ENCODE results near the gene CAD. TPM values are rescaled to one million over a fixed set of nuclear protein-coding genes. Genes with fewer than 3 reads are reported as not detected.
A peak's percentile ranks its signal among the peaks of the same experiment; 100 is the strongest.

The CAD gene
- total and polyA plus RNA-seq, 9 of the 15 experiments (the other 6 are each of a cell fraction or from before 2014, with no cell fraction given): 7.5 to 126 (median 33.7) TPM

DNA sequence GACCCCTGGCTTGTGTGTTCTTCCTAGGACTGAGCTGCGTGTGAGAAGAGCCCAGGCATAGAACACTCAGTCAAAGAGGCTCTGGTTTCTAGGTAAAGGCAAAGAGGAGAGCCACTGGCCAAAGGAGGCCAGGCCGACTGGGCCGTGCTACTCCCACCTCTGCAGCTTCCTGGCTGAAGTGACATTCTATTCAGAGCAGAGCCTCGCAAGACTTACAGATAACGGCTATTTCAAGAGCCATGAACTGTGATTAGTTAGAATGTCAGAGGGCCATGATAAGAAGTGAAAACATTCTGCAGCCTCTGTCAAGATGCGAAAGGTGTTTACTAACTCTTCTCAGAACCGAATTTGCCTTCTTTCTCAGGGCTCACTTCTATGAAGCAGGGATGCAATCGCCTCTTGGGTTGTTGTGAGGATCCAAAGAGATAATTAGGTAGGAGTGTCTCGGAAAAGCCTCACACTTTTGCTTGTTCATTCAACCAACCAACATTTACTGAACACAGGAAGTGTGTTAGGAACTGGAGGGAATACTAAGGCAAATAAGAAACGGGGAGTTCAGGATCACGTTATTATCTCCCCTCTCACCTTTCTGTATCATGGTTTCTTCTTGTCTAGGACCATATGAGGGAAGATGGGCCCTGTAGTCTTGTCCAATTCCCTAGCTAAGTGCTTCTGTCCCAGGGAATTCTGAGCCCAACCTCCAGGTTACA, 54.6 kb downstream of the CAD start (continued):
- no peak for TF ChIP-seq IFI16 (CRISPR knock-in tag; IDR thresholded peaks at IDR 0.05)
- TF ChIP-seq, protein P1, sequence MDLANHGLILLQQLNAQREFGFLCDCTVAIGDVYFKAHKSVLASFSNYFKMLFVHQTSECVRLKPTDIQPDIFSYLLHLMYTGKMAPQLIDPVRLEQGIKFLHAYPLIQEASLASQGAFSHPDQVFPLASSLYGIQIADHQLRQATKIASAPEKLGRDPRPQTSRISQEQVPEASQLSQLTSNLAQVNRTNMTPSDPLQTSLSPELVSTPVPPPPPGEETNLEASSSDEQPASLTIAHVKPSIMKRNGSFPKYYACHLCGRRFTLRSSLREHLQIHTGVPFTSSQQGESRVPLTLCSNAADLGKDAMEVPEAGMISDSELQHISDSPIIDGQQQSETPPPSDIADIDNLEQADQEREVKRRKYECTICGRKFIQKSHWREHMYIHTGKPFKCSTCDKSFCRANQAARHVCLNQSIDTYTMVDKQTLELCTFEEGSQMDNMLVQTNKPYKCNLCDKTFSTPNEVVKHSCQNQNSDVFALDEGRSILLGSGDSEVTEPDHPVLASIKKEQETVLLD (IDR thresholded peaks at IDR 0.05): no peak
- TF ChIP-seq MAZ (CRISPR knock-in tag; conservative IDR thresholded peaks at IDR 0.05 in 1 of 2, IDR thresholded peaks at IDR 0.05 in 1 of 2): no peak
- TF ChIP-seq TAF9B (IDR thresholded peaks at IDR 0.05; ENCODE audit: partially characterized antibody): no peak
- TF ChIP-seq MTA3 (IDR thresholded peaks at IDR 0.05; ENCODE audit: borderline replicate concordance): peak; percentile 41; the same call in 1 of the 2 replicates
- no peak for TF ChIP-seq POLR3A (IDR thresholded peaks at IDR 0.05; ENCODE audit: borderline replicate concordance, extremely low read depth, insufficient read depth, insufficient read length)
- TF ChIP-seq BRF1 (IDR thresholded peaks at IDR 0.05; ENCODE audit: borderline replicate concordance, extremely low read depth, insufficient read length): no peak
- TF ChIP-seq SMARCA4 (IDR thresholded peaks at IDR 0.05): peak; percentile 42; the same call in 1 of the 2 replicates
- TF ChIP-seq, protein P2, sequence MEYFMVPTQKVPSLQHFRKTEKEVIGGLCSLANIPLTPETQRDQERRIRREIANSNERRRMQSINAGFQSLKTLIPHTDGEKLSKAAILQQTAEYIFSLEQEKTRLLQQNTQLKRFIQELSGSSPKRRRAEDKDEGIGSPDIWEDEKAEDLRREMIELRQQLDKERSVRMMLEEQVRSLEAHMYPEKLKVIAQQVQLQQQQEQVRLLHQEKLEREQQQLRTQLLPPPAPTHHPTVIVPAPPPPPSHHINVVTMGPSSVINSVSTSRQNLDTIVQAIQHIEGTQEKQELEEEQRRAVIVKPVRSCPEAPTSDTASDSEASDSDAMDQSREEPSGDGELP (CRISPR knock-in tag; IDR thresholded peaks at IDR 0.05; ENCODE audit: borderline replicate concordance): 0 out of 2 replicates have a peak, but pooled peaks have one; percentile 7
- TF ChIP-seq ZNF146 (CRISPR knock-in tag; IDR thresholded peaks at IDR 0.05; ENCODE audit: unreplicated experiment): no peak
- no peak for TF ChIP-seq SRF (CRISPR knock-in tag; IDR thresholded peaks at IDR 0.05)
- TF ChIP-seq, protein P3, sequence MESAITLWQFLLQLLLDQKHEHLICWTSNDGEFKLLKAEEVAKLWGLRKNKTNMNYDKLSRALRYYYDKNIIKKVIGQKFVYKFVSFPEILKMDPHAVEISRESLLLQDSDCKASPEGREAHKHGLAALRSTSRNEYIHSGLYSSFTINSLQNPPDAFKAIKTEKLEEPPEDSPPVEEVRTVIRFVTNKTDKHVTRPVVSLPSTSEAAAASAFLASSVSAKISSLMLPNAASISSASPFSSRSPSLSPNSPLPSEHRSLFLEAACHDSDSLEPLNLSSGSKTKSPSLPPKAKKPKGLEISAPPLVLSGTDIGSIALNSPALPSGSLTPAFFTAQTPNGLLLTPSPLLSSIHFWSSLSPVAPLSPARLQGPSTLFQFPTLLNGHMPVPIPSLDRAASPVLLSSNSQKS (CRISPR knock-in tag; IDR thresholded peaks at IDR 0.05): no peak
- no peak for TF ChIP-seq POLR2H (tag; IDR thresholded peaks at IDR 0.05; ENCODE audit: low read depth)
- no peak for TF ChIP-seq CHCHD3 (CRISPR knock-in tag; IDR thresholded peaks at IDR 0.05)
- no peak for TF ChIP-seq IRF2 (CRISPR knock-in tag; IDR thresholded peaks at IDR 0.05)
- no peak for TF ChIP-seq NCOA6 (IDR thresholded peaks at IDR 0.05)
- TF ChIP-seq, protein P4, sequence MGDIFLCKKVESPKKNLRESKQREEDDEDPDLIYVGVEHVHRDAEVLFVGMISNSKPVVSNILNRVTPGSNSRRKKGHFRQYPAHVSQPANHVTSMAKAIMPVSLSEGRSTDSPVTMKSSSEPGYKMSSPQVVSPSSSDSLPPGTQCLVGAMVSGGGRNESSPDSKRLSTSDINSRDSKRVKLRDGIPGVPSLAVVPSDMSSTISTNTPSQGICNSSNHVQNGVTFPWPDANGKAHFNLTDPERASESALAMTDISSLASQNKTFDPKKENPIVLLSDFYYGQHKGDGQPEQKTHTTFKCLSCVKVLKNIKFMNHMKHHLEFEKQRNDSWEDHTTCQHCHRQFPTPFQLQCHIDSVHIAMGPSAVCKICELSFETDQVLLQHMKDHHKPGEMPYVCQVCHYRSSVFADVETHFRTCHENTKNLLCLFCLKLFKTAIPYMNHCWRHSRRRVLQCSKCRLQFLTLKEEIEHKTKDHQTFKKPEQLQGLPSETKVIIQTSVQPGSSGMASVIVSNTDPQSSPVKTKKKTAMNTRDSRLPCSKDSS (IDR thresholded peaks at IDR 0.05; ENCODE audit: low read depth, partially characterized antibody): no peak
- TF ChIP-seq ZNF644 (tag; IDR thresholded peaks at IDR 0.05; ENCODE audit: low read depth): no peak
- TF ChIP-seq, protein P5, sequence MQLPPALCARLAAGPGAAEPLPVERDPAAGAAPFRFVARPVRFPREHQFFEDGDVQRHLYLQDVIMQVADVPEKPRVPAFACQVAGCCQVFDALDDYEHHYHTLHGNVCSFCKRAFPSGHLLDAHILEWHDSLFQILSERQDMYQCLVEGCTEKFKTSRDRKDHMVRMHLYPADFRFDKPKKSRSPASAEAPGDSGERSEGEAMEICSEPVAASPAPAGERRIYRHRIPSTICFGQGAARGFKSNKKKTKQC (CRISPR knock-in tag; IDR thresholded peaks at IDR 0.05): no peak
- no peak for TF ChIP-seq WHSC1 (IDR thresholded peaks at IDR 0.05; ENCODE audit: low read length)
- TF ChIP-seq ETS2 (tag; IDR thresholded peaks at IDR 0.05; ENCODE audit: borderline replicate concordance, poor library complexity, severe bottlenecking): no peak
- no peak for TF ChIP-seq RAD51 (IDR thresholded peaks at IDR 0.05; ENCODE audit: borderline replicate concordance, low read depth)
- no peak for TF ChIP-seq DMBX1 (CRISPR knock-in tag; IDR thresholded peaks at IDR 0.05; ENCODE audit: borderline replicate concordance)
